ENCODE results near the gene IRF3.

Gene IRF3

GRCh38 chr19:49680421-49681351, 15.0 kb upstream of the IRF3 start:
- TF ChIP-seq, protein P1, sequence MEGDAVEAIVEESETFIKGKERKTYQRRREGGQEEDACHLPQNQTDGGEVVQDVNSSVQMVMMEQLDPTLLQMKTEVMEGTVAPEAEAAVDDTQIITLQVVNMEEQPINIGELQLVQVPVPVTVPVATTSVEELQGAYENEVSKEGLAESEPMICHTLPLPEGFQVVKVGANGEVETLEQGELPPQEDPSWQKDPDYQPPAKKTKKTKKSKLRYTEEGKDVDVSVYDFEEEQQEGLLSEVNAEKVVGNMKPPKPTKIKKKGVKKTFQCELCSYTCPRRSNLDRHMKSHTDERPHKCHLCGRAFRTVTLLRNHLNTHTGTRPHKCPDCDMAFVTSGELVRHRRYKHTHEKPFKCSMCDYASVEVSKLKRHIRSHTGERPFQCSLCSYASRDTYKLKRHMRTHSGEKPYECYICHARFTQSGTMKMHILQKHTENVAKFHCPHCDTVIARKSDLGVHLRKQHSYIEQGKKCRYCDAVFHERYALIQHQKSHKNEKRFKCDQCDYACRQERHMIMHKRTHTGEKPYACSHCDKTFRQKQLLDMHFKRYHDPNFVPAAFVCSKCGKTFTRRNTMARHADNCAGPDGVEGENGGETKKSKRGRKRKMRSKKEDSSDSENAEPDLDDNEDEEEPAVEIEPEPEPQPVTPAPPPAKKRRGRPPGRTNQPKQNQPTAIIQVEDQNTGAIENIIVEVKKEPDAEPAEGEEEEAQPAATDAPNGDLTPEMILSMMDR (IDR thresholded peaks at IDR 0.05; ENCODE audit: poor library complexity, severe bottlenecking) = peak; percentile 99
- Histone ChIP-seq H3K27me3 (ENCODE audit: insufficient read depth, poor library complexity, severe bottlenecking) (no peaks in the 10 kb centered on the region), H3K27ac (ENCODE audit: poor library complexity, severe bottlenecking) (no peak overlapping the region), H3K4me3 (ENCODE audit: severe bottlenecking) (no peak overlapping the region), H3K9me3 (ENCODE audit: severe bottlenecking) (no peaks in the 10 kb centered on the region), H3K4me1 (ENCODE audit: insufficient read depth, poor library complexity, severe bottlenecking) (peaks cover 2% of the 10 kb centered on the region), H3K36me3 (ENCODE audit: low read depth) (peaks cover 54% of the 10 kb centered on the region)
- peak; percentile 6; the same call in 1 of the 3 replicates for ATAC-seq (ENCODE audit: low read depth)
- DNase-seq (ENCODE audit: low spot score) = peak; percentile 83

GRCh38 chr19:49679771-49680413, 14.2 kb upstream of the IRF3 start:
- no peak overlapping the region for H3K4me3 ChIP-seq (ENCODE audit: severe bottlenecking)
- no peaks in the 10 kb centered on the region for H3K9me3 ChIP-seq (ENCODE audit: severe bottlenecking)
- DNase-seq (ENCODE audit: low spot score) (peak; percentile 48), ATAC-seq (ENCODE audit: low read depth) (no peak)
- no peak overlapping the region for H3K27ac ChIP-seq (ENCODE audit: poor library complexity, severe bottlenecking)
- peaks cover 2% of the 10 kb centered on the region for H3K4me1 ChIP-seq (ENCODE audit: insufficient read depth, poor library complexity, severe bottlenecking)
- TF ChIP-seq, protein P1 (IDR thresholded peaks at IDR 0.05; ENCODE audit: poor library complexity, severe bottlenecking) = no peak
- no peaks in the 10 kb centered on the region for H3K27me3 ChIP-seq (ENCODE audit: insufficient read depth, poor library complexity, severe bottlenecking)
- peaks cover 51% of the 10 kb centered on the region for H3K36me3 ChIP-seq (ENCODE audit: low read depth)

GRCh38 chr19:49678985-49679770, 13.5 kb upstream of the IRF3 start:
- DNase-seq (ENCODE audit: low spot score) (no peak), ATAC-seq (ENCODE audit: low read depth) (no peak)
- no peaks in the 10 kb centered on the region for H3K27me3 ChIP-seq (ENCODE audit: insufficient read depth, poor library complexity, severe bottlenecking)
- H3K4me1 ChIP-seq (ENCODE audit: insufficient read depth, poor library complexity, severe bottlenecking) = peaks cover 2% of the 10 kb centered on the region
- no peak overlapping the region for H3K4me3 ChIP-seq (ENCODE audit: severe bottlenecking)
- H3K9me3 ChIP-seq (ENCODE audit: severe bottlenecking) = no peaks in the 10 kb centered on the region
- H3K36me3 ChIP-seq (ENCODE audit: low read depth) = peaks cover 44% of the 10 kb centered on the region
- TF ChIP-seq, protein P1 (IDR thresholded peaks at IDR 0.05; ENCODE audit: poor library complexity, severe bottlenecking) = no peak
- peak overlapping the region; percentile 82 for H3K27ac ChIP-seq (ENCODE audit: poor library complexity, severe bottlenecking)

GRCh38 chr19:49677901-49678674, 12.4 kb upstream of the IRF3 start:
- Histone ChIP-seq H3K4me1 (ENCODE audit: insufficient read depth, poor library complexity, severe bottlenecking) (peaks cover 2% of the 10 kb centered on the region), H3K36me3 (ENCODE audit: low read depth) (peaks cover 33% of the 10 kb centered on the region), H3K9me3 (ENCODE audit: severe bottlenecking) (no peaks in the 10 kb centered on the region), H3K27ac (ENCODE audit: poor library complexity, severe bottlenecking) (peak overlapping the region; percentile 82), H3K4me3 (ENCODE audit: severe bottlenecking) (peak overlapping the region; percentile 89), H3K27me3 (ENCODE audit: insufficient read depth, poor library complexity, severe bottlenecking) (no peaks in the 10 kb centered on the region)
- TF ChIP-seq, protein P1 (IDR thresholded peaks at IDR 0.05; ENCODE audit: poor library complexity, severe bottlenecking) = peak; percentile 74
- peak; percentile 50 for DNase-seq (ENCODE audit: low spot score)
- ATAC-seq (ENCODE audit: low read depth) = no peak
